HL-60 (cell line): ENCODE measurements around the gene FBXO28.

Experiments used
- DNase-seq, 2 experiments: peaks; one replicate each; pipeline ENCODE4 v3.0.0-alpha.2; 2010 to 2020; ENCODE audit warnings: low read depth in 1 of 2, low spot score in 1 of 2
- H3K27ac ChIP-seq: fragments of 250-450 bp; sonication (Bioruptor Pico); replicated peaks from 2 replicates; pipeline ENCODE4 v1.5.1; 2020; ENCODE audit warnings: mild to moderate bottlenecking, moderate library complexity
- H3K27me3 ChIP-seq: fragments of 250-450 bp; sonication (Bioruptor Pico); 2 replicates; pipeline ENCODE4 v1.5.1; 2021; ENCODE audit warnings: mild to moderate bottlenecking, moderate library complexity; ENCODE audit not compliant: insufficient read depth, poor library complexity, severe bottlenecking
- H3K4me3 ChIP-seq: replicated peaks from 2 replicates; pipeline ENCODE4 v1.5.1; 2011; ENCODE audit warnings: mild to moderate bottlenecking, control low read depth, low read length; ENCODE audit not compliant: insufficient read depth
- CTCF ChIP-seq: IDR thresholded peaks from one replicate; pipeline ENCODE4 v1.5.1; 2011; ENCODE audit warnings: low read length, control low read depth, inconsistent platforms; ENCODE audit not compliant: insufficient read depth
- GABPA ChIP-seq: IDR thresholded peaks from 2 replicates; pipeline ENCODE4 v1.6.1; 2012; ENCODE audit warnings: low read depth
- POLR2AphosphoS5 ChIP-seq: IDR thresholded peaks from 2 replicates; pipeline ENCODE4 v1.6.1; 2012; ENCODE audit warnings: low read depth
- REST ChIP-seq: IDR thresholded peaks from 2 replicates; pipeline ENCODE4 v1.6.1; 2012; ENCODE audit warnings: low read depth; ENCODE audit not compliant: insufficient replicate concordance
- SPI1 ChIP-seq: IDR thresholded peaks from 2 replicates; pipeline ENCODE4 v1.6.1; 2012; ENCODE audit warnings: low read depth, mild to moderate bottlenecking, borderline replicate concordance

FBXO28 gene

GRCh38 chr1:224182057-224182865 is 68.3 kb downstream of the FBXO28 start:
- peak in 1 of 2 experiments; percentile 51 for DNase-seq
- peak overlapping the region; percentile 89 for H3K27ac ChIP-seq
- peak overlapping the region; percentile 81 for H3K4me3 ChIP-seq
- TF ChIP-seq CTCF (no peak), POLR2AphosphoS5 (no peak; the same call in 1 of the 2 replicates), REST (no peak)
- H3K27me3 ChIP-seq, result no peaks in the 10 kb centered on the region

GRCh38 chr1:224182866-224183590 is 69.1 kb downstream of the FBXO28 start, which contains the start of gene DEGS1:
DEGS1 (plus strand) TSS chr1:224183240; CDS start chr1:224183337, 97 bp downstream.
- peak within 1 kb of the TSS; percentile 81 for H3K4me3 ChIP-seq
- H3K27me3 ChIP-seq, result no peaks in the 10 kb centered on the region
- peak; percentile 75 to 90 for DNase-seq
- H3K27ac ChIP-seq, result peak within 1 kb of the TSS; percentile 89
- TF ChIP-seq GABPA (no peak), POLR2AphosphoS5 (peak; percentile 67; the same call in 1 of the 2 replicates)

GRCh38 chr1:224183591-224184312 is 69.8 kb downstream of the FBXO28 start:
- Histone ChIP-seq H3K4me3 (peak overlapping the region; percentile 81), H3K27me3 (no peaks in the 10 kb centered on the region), H3K27ac (peak overlapping the region; percentile 89)
- no peak for TF ChIP-seq GABPA
- TF ChIP-seq REST, result peak; percentile 30
- peak; percentile 48 for TF ChIP-seq POLR2AphosphoS5
- peak; percentile 57 to 63 for DNase-seq

- H3K27me3 ChIP-seq, result no peaks in the 10 kb centered on the region
- no peak for DNase-seq
- H3K4me3 ChIP-seq, result peak overlapping the region; percentile 81
- no peak for TF ChIP-seq SPI1
- no peak for TF ChIP-seq CTCF
- no peak for TF ChIP-seq GABPA
- no peak for TF ChIP-seq POLR2AphosphoS5
- TF ChIP-seq REST, result no peak
- H3K27ac ChIP-seq, result no peak overlapping the region
Observed at GRCh38 chr1:224185208-224185607, 71.3 kb downstream of the FBXO28 start.
